Breast epithelium (tissue), 3 donors: ENCODE results near the gene MBTPS2.

Source experiments
- CTCF ChIP-seq, 3 donors: fragments of 450-650 bp; IDR thresholded peaks; one replicate each; pipeline ENCODE4 v1.5.1; 2016 to 2017; ENCODE audit warnings: antibody characterized with exemption in 3 of 3, mild to moderate bottlenecking in 3 of 3, moderate library complexity in 3 of 3
- POLR2A ChIP-seq: fragments of 450-650 bp; IDR thresholded peaks from one replicate; pipeline ENCODE4 v1.6.1; 2016; ENCODE audit warnings: antibody characterized with exemption, mild to moderate bottlenecking, moderate library complexity
- POLR2AphosphoS5 ChIP-seq, 3 donors: sonication (generic); formaldehyde crosslinking; IDR thresholded peaks; one replicate each; pipeline ENCODE4 v1.6.1; 2017; ENCODE audit warnings: antibody characterized with exemption in 3 of 3

GRCh38 chrX:21821875-21822274 lies 17.5 kb upstream of the MBTPS2 start:
- no peak for TF ChIP-seq CTCF (IDR thresholded peaks at IDR 0.05)
- TF ChIP-seq POLR2AphosphoS5 (IDR thresholded peaks at IDR 0.05) = no peak
- no peak for TF ChIP-seq POLR2A
